SW480 (cell line): Measurements from ENCODE around the gene PDZRN3.

Source experiments
- DNase-seq: peaks from one replicate; pipeline ENCODE4 v3.0.0-alpha.2; 2016; ENCODE audit warnings: low spot score

Gene PDZRN3

GRCh38 chr3:73384091-73384906, 240.4 kb downstream of the PDZRN3 start:
- no peak for DNase-seq

DNA sequence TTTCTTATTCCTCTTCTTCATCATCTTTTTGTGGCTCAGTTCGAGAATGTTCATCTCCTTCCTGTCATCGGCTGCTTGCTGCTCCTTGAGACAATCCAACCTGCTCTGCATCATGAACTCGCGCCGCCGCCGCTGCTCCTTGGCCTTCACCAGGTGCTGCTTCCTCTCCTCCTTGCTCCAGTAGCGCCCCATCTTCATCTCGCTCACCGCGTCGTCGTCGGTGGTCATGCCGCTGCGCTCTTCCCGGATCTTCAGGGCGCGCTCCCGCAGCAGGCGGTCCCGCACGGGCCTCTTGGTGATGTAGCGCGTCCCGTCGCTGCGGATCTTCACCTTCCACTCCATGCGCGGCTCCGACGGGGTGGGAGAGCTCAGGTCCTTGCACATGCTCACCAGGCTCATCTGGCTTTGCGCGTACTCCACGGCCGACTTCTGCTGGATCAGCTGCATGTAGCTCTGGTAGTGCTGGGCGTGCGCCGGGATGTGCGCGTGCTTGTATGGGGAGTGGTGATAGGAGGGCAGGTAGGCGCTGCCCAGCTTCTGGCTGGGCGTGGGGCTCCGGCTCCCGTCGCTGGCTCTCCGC, 241.2 kb downstream of the PDZRN3 start:
- DNase-seq, result no peak

DNA sequence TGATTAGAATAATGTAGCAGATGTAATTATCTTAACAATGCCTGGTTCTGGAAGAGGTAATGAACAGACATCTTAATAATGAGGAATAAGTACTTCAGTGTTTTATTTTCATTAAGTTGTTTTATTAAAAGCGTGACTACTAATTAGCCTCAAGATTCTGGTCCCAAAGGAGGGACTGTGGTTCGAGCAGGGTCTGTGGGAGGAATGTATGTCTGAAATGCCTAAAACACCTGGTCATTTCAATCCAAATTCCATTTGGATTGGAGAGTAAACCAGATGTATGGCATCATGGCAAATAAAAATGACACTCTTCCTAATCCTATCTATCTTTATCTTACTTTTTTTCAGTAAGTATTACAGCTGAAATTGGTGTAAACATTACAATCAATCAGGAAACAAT, 243.2 kb downstream of the PDZRN3 start:
- DNase-seq, result no peak

- DNase-seq, result no peak
Measured at GRCh38 chr3:73380735-73381532, 243.8 kb downstream of the PDZRN3 start.

DNA sequence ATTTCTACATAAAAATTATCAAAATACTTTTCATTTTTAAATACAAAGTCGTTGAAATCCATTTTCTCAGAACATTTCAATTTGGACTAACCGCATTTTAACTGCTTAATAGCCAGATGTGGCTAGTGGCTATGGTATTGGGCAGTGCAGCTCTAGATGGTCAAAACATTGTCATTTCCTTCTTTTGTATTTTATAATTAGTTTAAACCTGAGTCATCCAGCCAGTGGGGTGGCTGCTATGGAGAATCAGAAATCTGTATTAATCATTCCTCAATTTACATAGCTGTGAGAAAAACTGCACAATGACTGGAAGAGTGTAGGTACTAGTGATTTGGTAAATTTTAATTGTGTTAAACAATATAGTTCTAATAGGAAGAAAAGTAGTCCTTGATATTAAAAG, 245.3 kb downstream of the PDZRN3 start:
- no peak for DNase-seq

- no peak for DNase-seq
Measured at GRCh38 chr3:73378207-73378606, 246.5 kb downstream of the PDZRN3 start.

- DNase-seq, result no peak
Measured at GRCh38 chr3:73365756-73366397, 258.9 kb downstream of the PDZRN3 start.

DNA sequence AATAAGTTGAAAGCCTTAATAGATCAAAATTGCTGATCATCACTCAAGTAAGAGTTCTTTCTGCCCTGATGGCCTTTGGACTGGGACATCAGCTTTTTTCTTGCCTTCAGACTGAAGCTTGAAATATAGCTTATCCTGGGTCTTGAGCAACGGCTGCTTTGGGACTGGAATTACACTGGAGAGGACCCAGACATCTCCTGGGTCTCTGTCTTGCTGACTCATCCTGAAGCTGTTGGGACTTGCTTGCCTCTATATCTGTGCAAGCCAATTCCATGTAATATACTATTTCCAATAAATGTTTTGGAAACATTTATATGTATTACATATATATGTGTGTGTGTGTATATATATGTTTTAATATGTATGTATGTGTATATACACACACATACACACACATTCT, 260.2 kb downstream of the PDZRN3 start:
- no peak for DNase-seq

DNA sequence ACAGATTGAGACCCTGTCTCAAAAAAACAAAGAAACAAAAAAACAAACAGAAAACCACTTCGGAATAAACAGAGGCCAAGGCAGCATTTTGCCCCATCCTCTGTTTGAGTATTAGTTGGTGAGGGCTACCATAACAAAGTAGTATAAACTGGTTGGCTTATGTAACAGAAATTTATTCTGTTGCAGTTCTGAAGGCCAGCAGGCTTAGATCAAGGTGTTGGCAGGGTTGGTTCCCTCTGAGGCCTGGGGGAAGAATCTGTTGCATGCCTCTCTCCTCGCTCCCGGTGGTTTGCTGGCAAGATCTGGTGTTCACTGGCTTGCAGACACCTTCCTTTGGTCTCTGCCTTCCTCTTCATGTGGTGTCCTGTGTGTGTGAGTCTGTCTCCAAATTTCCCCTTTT, 261.6 kb downstream of the PDZRN3 start:
- DNase-seq, result no peak

- no peak for DNase-seq
Measured at GRCh38 chr3:73361591-73361990, 263.1 kb downstream of the PDZRN3 start.

GRCh38 chr3:73353649-73354217, 271.0 kb downstream of the PDZRN3 start:
- no peak for DNase-seq

DNA sequence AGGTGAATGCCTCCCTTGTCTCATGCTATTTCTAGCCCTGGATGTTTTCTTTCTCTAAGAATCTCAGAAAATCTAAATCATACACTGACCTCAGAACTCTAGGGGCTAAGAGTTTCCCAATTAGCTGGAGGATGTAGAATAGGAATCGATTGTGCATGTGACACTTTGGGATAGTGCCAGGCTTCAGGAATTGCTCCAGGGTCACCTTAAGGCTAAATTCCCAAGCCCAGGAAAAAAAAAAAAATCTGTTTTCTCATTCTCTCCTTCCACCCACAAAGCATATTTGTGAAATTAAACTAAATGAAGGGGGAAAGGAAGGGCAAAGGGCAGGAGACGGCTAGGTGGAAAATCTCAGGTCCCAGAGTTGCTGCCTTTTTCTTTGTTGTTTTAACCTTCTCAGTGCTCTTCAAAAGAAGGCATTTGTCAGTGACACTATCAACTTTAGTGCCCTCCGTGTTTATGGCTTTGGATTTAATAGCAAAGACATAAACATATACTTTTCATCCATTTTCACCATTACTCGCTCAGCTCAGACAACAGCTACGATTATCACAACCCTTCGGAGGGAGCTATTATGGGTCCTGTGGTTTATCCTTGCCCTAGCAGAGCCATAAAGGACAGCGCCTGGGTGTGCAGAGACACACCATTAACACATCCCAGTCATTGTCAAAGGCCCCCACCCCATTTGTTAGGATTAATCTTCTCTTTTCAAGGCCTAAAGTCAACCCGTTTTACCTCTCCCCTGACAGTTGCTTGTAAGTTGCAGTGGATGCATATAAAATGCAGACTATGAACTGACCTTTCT, 271.7 kb downstream of the PDZRN3 start:
- DNase-seq, result no peak

DNA sequence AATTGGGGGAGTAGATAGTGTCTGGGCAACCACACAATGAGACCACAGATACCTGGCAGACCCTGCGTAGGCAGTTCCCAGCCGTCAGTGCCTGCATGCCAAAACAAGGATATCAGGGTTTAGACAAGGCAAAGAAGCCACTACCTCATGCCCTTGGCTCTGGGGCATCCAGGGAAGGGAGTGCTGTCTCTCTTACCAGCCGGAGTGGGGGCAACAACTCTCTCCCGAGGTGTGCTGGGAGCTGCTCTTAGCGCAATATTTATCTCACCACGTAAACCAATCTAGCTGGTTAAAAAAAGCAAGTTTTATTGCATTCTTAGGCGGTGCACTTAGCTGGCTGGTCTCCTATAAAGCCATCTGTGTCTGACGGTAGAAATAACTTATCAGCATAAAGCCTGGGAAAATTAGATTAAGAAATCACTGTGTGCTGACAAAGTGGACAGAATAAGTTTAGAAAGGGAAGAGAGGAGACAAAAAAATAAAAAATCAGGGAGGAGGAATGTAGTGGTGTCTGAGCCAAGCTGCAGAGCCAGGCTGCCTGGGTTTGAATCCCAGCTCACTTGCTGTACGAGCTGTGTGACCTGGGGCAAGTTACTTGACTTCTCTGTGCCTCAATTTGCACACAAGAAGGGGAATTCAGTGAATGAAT, 273.2 kb downstream of the PDZRN3 start:
- no peak for DNase-seq

- DNase-seq, result no peak
Measured at GRCh38 chr3:73350996-73351395, 273.7 kb downstream of the PDZRN3 start.

GRCh38 chr3:73349657-73350056, 275.1 kb downstream of the PDZRN3 start:
- no peak for DNase-seq

- no peak for DNase-seq
Measured at GRCh38 chr3:73342077-73342476, 282.7 kb downstream of the PDZRN3 start.

GRCh38 chr3:73341272-73341935, 283.3 kb downstream of the PDZRN3 start:
- DNase-seq, result no peak

GRCh38 chr3:73332558-73332957, 292.2 kb downstream of the PDZRN3 start:
- DNase-seq, result no peak
